CD4-positive, alpha-beta memory T cell (primary cell): ENCODE measurements around the gene TAC1. TPM values are rescaled to one million over a fixed set of nuclear protein-coding genes. Genes with fewer than 3 reads are reported as not detected.

Experiments used
- CTCF ChIA-PET: fragments of 350-600 bp; sonication (Branson Sonifier 250); formaldehyde crosslinking; loops from one replicate; lab custom pipeline; 2021; ENCODE audit warnings: inconsistent platforms; ENCODE audit not compliant: partially characterized antibody; lab: Charles Lee
- POLR2A ChIA-PET: fragments of 350-600 bp; sonication (Branson Sonifier 250); formaldehyde crosslinking; loops from one replicate; lab custom pipeline; 2021; ENCODE audit not compliant: partially characterized antibody; lab: Charles Lee
- DNase-seq, 5 donors: peaks; one replicate each; pipeline versions ENCODE4 v3.0.0 to v3.0.0-alpha.2; 2020 to 2022; ENCODE audit warnings: mixed read lengths in 1 of 5
- H3K27ac ChIP-seq: one replicate; pipeline ENCODE4 v1.7.0; 2013; ENCODE audit warnings: low read depth, low read length
- H3K27me3 ChIP-seq: 2 replicates; pipeline ENCODE4 v1.7.0; 2013; ENCODE audit warnings: mild to moderate bottlenecking, low read length, moderate library complexity; ENCODE audit not compliant: insufficient read depth
- H3K36me3 ChIP-seq: 2 replicates; pipeline ENCODE4 v1.7.0; 2013; ENCODE audit warnings: mild to moderate bottlenecking, low read length, moderate library complexity; ENCODE audit not compliant: insufficient read depth
- H3K4me1 ChIP-seq: 2 replicates; pipeline ENCODE4 v1.7.0; 2013; ENCODE audit warnings: mild to moderate bottlenecking, low read length, moderate library complexity; ENCODE audit not compliant: insufficient read depth
- H3K4me3 ChIP-seq, 2 donors: one replicate each; pipeline ENCODE4 v1.7.0; 2013; ENCODE audit warnings: low read length in 2 of 2, mild to moderate bottlenecking in 1 of 2
- H3K9me3 ChIP-seq, 2 donors: one replicate each; pipeline ENCODE4 v1.7.0; 2013; ENCODE audit warnings: low read length in 2 of 2, control low read depth in 1 of 2; ENCODE audit not compliant: control insufficient read depth in 1 of 2
- H3K27ac Mint-ChIP-seq, 7 donors: one replicate each; pipeline ENCODE4 v1.8.0; 2020 to 2021; ENCODE audit warnings: mixed read lengths in 7 of 7, mild to moderate bottlenecking in 6 of 7, inconsistent platforms in 3 of 7, moderate library complexity in 3 of 7
- H3K27me3 Mint-ChIP-seq, 2 donors: one replicate each; pipeline ENCODE4 v1.8.0; 2020 to 2021; ENCODE audit warnings: mixed read lengths in 2 of 2
- H3K36me3 Mint-ChIP-seq, 2 donors: one replicate each; pipeline ENCODE4 v1.8.0; 2020 to 2021; ENCODE audit warnings: mixed read lengths in 2 of 2, inconsistent platforms in 1 of 2, mild to moderate bottlenecking in 1 of 2
- H3K4me1 Mint-ChIP-seq, 4 donors: one replicate each; pipeline ENCODE4 v1.8.0; 2020 to 2021; ENCODE audit warnings: mixed read lengths in 4 of 4, mild to moderate bottlenecking in 1 of 4
- H3K4me3 Mint-ChIP-seq, 8 donors: one replicate each; pipeline ENCODE4 v1.8.0; 2020 to 2021; ENCODE audit warnings: mixed read lengths in 8 of 8, mild to moderate bottlenecking in 7 of 8, moderate library complexity in 6 of 8, inconsistent platforms in 3 of 8
- H3K9me3 Mint-ChIP-seq, 8 donors: one replicate each; pipeline ENCODE4 v1.8.0; 2020 to 2021; ENCODE audit warnings: mixed read lengths in 8 of 8, mild to moderate bottlenecking in 5 of 8, inconsistent platforms in 3 of 8, moderate library complexity in 1 of 8
- intact Hi-C: fragments of 100-400 bp; cut with micrococcal nuclease; formaldehyde crosslinking; loops from one replicate; pipeline ENCODE4 v1.15.1; 2023
- polyA plus RNA-seq, 2 donors: library from polyadenylated mRNA; unstranded; fragments of 300-500 nt; fragmentation: Illumina TruSeq; gene quantifications; one replicate each; pipeline ENCODE4 v1.2.3, GENCODE V29; 2021
- total RNA-seq, 2 experiments: library from RNA; stranded (reverse); gene quantifications; one replicate each; pipeline ENCODE4 v1.2.3, GENCODE V29; 2021

The TAC1 gene
- not detected for total RNA-seq
- polyA plus RNA-seq = not detected

DNA sequence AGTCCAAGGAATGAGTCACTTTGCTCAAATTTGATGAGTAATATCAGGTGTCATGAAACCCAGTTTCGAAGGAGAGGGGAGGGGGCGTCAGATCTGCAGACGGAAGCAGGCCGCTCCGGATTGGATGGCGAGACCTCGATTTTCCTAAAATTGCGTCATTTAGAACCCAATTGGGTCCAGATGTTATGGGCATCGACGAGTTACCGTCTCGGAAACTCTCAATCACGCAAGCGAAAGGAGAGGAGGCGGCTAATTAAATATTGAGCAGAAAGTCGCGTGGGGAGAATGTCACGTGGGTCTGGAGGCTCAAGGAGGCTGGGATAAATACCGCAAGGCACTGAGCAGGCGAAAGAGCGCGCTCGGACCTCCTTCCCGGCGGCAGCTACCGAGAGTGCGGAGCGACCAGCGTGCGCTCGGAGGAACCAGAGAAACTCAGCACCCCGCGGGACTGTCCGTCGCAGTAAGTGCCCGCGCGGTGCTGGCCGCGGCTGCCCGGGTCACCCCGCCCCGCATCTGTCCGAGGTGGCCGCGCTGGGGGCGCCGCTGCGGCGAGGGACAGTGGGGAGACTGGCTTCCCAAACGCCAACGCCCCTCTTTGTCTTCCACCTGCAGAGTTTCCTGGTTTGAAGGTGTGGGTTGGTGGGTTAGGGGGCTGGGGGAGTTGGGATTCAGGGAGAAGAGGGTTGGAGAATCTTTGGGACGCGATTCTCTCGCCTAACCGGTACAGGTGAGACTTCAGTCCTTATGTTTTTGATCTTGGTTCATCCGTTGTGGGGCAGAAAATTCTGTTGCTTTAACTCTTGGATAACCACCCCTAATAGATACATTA lies at the start of gene TAC1:
TAC1 (plus strand) TSS at position 351 of the 829 bp plus-strand sequence. CDS start 527 bp downstream, outside the sequence.
- Histone ChIP-seq H3K36me3 (no peaks in the 10 kb centered on the region), H3K4me3 (no peak within 1 kb of the TSS), H3K27me3 (peaks cover 22% of the 10 kb centered on the region), H3K4me1 (no peaks in the 10 kb centered on the region), H3K9me3 (no peaks in the 10 kb centered on the region), H3K27ac (no peak within 1 kb of the TSS)
- H3K9me3 Mint-ChIP-seq = peaks cover 0 to 12% (median 0%) of the 10 kb centered on the region in 8 donors
- no peaks in the 10 kb centered on the region for H3K36me3 Mint-ChIP-seq
- intact Hi-C loops = no loop called here
- DNase-seq = no peak
- H3K27me3 Mint-ChIP-seq = peaks cover 41 to 42% of the 10 kb centered on the region in 2 donors
- H3K4me1 Mint-ChIP-seq = peaks cover 2 to 25% (median 14%) of the 10 kb centered on the region in 4 donors
- peak within 1 kb of the TSS in 6 of 8 donors; percentile 32 to 66 (median 48) for H3K4me3 Mint-ChIP-seq
- H3K27ac Mint-ChIP-seq = no peak within 1 kb of the TSS
- POLR2A ChIA-PET = no interaction called here
- CTCF ChIA-PET = no interaction called here

GRCh38 chr7:97685952-97686351 lies 45.9 kb upstream of the TAC1 start:
- Mint-ChIP-seq H3K9me3 (peaks cover 0 to 3% (median 0%) of the 10 kb centered on the region in 8 donors), H3K27ac (no peak overlapping the region), H3K4me1 (no peaks in the 10 kb centered on the region), H3K27me3 (peaks cover 3% of the 10 kb centered on the region in 2 donors), H3K36me3 (no peaks in the 10 kb centered on the region), H3K4me3 (no peak overlapping the region)
- Histone ChIP-seq H3K36me3 (no peaks in the 10 kb centered on the region), H3K4me1 (no peaks in the 10 kb centered on the region), H3K4me3 (no peak overlapping the region), H3K27me3 (no peaks in the 10 kb centered on the region), H3K9me3 (no peaks in the 10 kb centered on the region), H3K27ac (no peak overlapping the region)
- ChIA-PET POLR2A (no interaction called here), CTCF (no interaction called here)
- no peak for DNase-seq
- intact Hi-C loops = no loop called here

GRCh38 chr7:97693586-97693985 lies 38.3 kb upstream of the TAC1 start:
- intact Hi-C loops = no loop called here
- Histone ChIP-seq H3K36me3 (no peaks in the 10 kb centered on the region), H3K27ac (no peak overlapping the region), H3K27me3 (no peaks in the 10 kb centered on the region), H3K4me3 (no peak overlapping the region), H3K9me3 (no peaks in the 10 kb centered on the region), H3K4me1 (no peaks in the 10 kb centered on the region)
- H3K27ac Mint-ChIP-seq = no peak overlapping the region
- peaks cover 0 to 6% of the 10 kb centered on the region in 2 donors for H3K27me3 Mint-ChIP-seq
- peaks cover 0 to 2% (median 0%) of the 10 kb centered on the region in 8 donors for H3K9me3 Mint-ChIP-seq
- DNase-seq = no peak
- POLR2A ChIA-PET = no interaction called here
- no peaks in the 10 kb centered on the region for H3K36me3 Mint-ChIP-seq
- H3K4me3 Mint-ChIP-seq = no peak overlapping the region
- H3K4me1 Mint-ChIP-seq = no peaks in the 10 kb centered on the region
- CTCF ChIA-PET = no interaction called here

- H3K9me3 ChIP-seq = no peaks in the 10 kb centered on the region
- POLR2A ChIA-PET = no interaction called here
- H3K9me3 Mint-ChIP-seq = peaks cover 0 to 10% (median 0%) of the 10 kb centered on the region in 8 donors
- CTCF ChIA-PET = no interaction called here
- H3K4me1 ChIP-seq = no peaks in the 10 kb centered on the region
- no peak overlapping the region for H3K27ac Mint-ChIP-seq
- no peaks in the 10 kb centered on the region for H3K27me3 ChIP-seq
- no peaks in the 10 kb centered on the region for H3K4me1 Mint-ChIP-seq
- no peak for DNase-seq
- H3K36me3 Mint-ChIP-seq = no peaks in the 10 kb centered on the region
- intact Hi-C loops = no loop called here
- peaks cover 0 to 6% of the 10 kb centered on the region in 2 donors for H3K27me3 Mint-ChIP-seq
- H3K4me3 ChIP-seq = no peak overlapping the region
- no peak overlapping the region for H3K4me3 Mint-ChIP-seq
- H3K27ac ChIP-seq = no peak overlapping the region
- no peaks in the 10 kb centered on the region for H3K36me3 ChIP-seq
Observed at GRCh38 chr7:97694355-97694754, 37.5 kb upstream of the TAC1 start.

DNA sequence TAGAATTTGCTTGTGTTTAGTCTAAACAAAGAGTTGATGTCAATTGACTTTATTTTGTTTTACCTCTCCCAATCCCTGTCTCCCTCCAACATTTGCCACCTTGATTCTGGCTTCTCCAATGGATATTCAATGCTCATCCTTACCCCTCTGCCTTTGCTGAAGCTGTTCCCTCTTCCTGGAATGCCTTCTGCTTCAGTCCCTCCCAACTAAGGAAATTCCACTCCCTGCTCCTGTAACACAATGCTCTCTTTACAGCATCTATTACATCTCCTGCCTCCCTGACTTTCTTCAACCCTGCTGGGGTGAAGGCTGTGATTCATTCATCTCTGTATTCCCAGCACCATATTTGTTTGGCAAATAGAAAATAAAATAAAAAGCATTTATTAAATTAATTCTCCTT lies 34.5 kb upstream of the TAC1 start:
- intact Hi-C loops = no loop called here
- CTCF ChIA-PET = no interaction called here
- DNase-seq = no peak

GRCh38 chr7:97722386-97722785 lies 9.5 kb upstream of the TAC1 start:
- no peak overlapping the region for H3K4me3 ChIP-seq
- no peak overlapping the region for H3K27ac ChIP-seq
- peaks cover 0 to 6% (median under 1%) of the 10 kb centered on the region in 8 donors for H3K9me3 Mint-ChIP-seq
- H3K4me3 Mint-ChIP-seq = no peak overlapping the region
- intact Hi-C loops = no loop called here
- no peaks in the 10 kb centered on the region for H3K27me3 ChIP-seq
- H3K27ac Mint-ChIP-seq = no peak overlapping the region
- no peaks in the 10 kb centered on the region for H3K36me3 Mint-ChIP-seq
- ChIA-PET CTCF (no interaction called here), POLR2A (no interaction called here)
- H3K27me3 Mint-ChIP-seq = peaks cover 2 to 4% of the 10 kb centered on the region in 2 donors
- DNase-seq = no peak
- H3K4me1 Mint-ChIP-seq = no peaks in the 10 kb centered on the region
- H3K36me3 ChIP-seq = no peaks in the 10 kb centered on the region
- H3K4me1 ChIP-seq = no peaks in the 10 kb centered on the region
- no peaks in the 10 kb centered on the region for H3K9me3 ChIP-seq

More for the DNA sequence above, 34.5 kb upstream of the TAC1 start:
- POLR2A ChIA-PET = no interaction called here
- H3K27me3 ChIP-seq = no peaks in the 10 kb centered on the region
- H3K4me3 ChIP-seq = no peak overlapping the region
- no peaks in the 10 kb centered on the region for H3K4me1 ChIP-seq
- Mint-ChIP-seq H3K9me3 (peaks cover 0 to 18% (median 5%) of the 10 kb centered on the region in 8 donors), H3K27ac (no peak overlapping the region), H3K27me3 (peaks cover 0 to 6% of the 10 kb centered on the region in 2 donors), H3K4me1 (no peaks in the 10 kb centered on the region), H3K4me3 (no peak overlapping the region), H3K36me3 (no peaks in the 10 kb centered on the region)
- H3K27ac ChIP-seq = no peak overlapping the region
- H3K36me3 ChIP-seq = no peaks in the 10 kb centered on the region
- no peaks in the 10 kb centered on the region for H3K9me3 ChIP-seq

DNA sequence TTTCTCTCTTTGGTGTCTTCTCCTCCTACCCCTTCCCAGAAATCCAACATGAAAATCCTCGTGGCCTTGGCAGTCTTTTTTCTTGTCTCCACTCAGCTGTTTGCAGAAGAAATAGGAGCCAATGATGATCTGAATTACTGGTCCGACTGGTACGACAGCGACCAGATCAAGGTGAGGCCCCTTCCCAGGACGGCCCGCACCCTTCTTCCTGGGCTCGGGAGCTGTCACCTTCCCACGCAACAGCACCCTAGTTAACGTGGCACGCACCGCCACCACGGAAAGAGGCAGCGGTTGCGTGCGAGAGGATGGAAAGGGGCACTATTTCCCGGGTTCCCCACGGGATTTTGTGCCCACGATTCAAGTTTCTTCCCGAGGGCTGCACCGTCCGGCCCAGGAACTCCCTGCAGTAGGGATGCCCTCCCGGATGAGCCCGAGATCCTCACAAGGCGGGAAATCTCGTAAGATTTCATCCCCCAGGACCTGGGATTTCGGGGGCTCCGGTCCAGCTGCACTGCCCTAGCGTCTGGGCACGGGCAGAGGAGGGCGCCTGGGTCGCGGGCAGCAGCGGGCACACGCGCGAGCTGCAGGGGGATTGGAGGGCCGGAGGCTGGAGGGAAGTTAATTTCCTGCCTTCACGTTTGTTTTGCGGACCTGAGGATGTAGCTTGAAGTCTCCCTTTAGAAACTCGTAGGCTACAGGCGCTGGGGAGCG lies 834 bp downstream of the TAC1 start:
- no peak for DNase-seq
- Mint-ChIP-seq H3K27me3 (peaks cover 41 to 42% of the 10 kb centered on the region in 2 donors), H3K36me3 (no peaks in the 10 kb centered on the region), H3K4me3 (peak overlapping the region in 4 of 8 donors; percentile 29 to 48 (median 38)), H3K4me1 (peaks cover 2 to 25% (median 14%) of the 10 kb centered on the region in 4 donors), H3K27ac (no peak overlapping the region), H3K9me3 (peaks cover 0 to 12% (median 0%) of the 10 kb centered on the region in 8 donors)
- CTCF ChIA-PET = no interaction called here
- Histone ChIP-seq H3K27ac (no peak overlapping the region), H3K27me3 (peaks cover 22% of the 10 kb centered on the region), H3K4me1 (no peaks in the 10 kb centered on the region), H3K4me3 (no peak overlapping the region), H3K36me3 (no peaks in the 10 kb centered on the region), H3K9me3 (no peaks in the 10 kb centered on the region)
- intact Hi-C loops = no loop called here
- POLR2A ChIA-PET = no interaction called here
